Measurements from ENCODE around the gene STAT5B.

Gene STAT5B

GRCh38 chr17:42289611-42290181, 13.5 kb upstream of the STAT5B start:
- WGBS (ENCODE audit: extremely low coverage, insufficient coverage, insufficient read length) = no CpG with 5 or more reads among the region's 9 CpGs

GRCh38 chr17:42288803-42289610, 12.8 kb upstream of the STAT5B start:
- H3K79me2 ChIP-seq (ENCODE audit: control insufficient read depth, insufficient read depth, low read length, poor library complexity) = no peaks in the 10 kb centered on the region
- no CpG with 5 or more reads among the region's 44 CpGs for WGBS (ENCODE audit: extremely low coverage, insufficient coverage, insufficient read length)
- H3K23ac ChIP-seq (ENCODE audit: low read length) = no peak overlapping the region
- no peaks in the 10 kb centered on the region for H3K79me1 ChIP-seq (ENCODE audit: low read length)
- H3K4me3 ChIP-seq (ENCODE audit: low read depth, low read length) = no peak overlapping the region
- H2AK5ac ChIP-seq (ENCODE audit: low read length) = no peak overlapping the region
- H3K9me3 ChIP-seq (ENCODE audit: insufficient read depth, low read depth, low read length) = peaks cover 1% of the 10 kb centered on the region
- H3K27me3 ChIP-seq (ENCODE audit: insufficient read depth, low read length) = peaks cover 17% of the 10 kb centered on the region
- H2BK12ac ChIP-seq (ENCODE audit: low read length) = no peak overlapping the region
- H3K14ac ChIP-seq (ENCODE audit: low read length) = no peak overlapping the region
- H3K4ac ChIP-seq (ENCODE audit: low read depth, low read length) = no peak overlapping the region
- H4K8ac ChIP-seq (ENCODE audit: low read depth, low read length) = peak overlapping the region; percentile 11
- peak overlapping the region; percentile 79 for H3K4me2 ChIP-seq (ENCODE audit: low read length)
- H4K91ac ChIP-seq (ENCODE audit: low read depth, low read length) = no peak overlapping the region
- H2BK120ac ChIP-seq (ENCODE audit: insufficient read depth, low read length, poor library complexity) = no peak overlapping the region
- no peak for DNase-seq
- no peak overlapping the region for H2BK5ac ChIP-seq (ENCODE audit: low read depth, low read length, poor library complexity)
- H3K36me3 ChIP-seq (ENCODE audit: control insufficient read depth in 1 of 2, insufficient read depth in 2 of 2, low read length in 2 of 2) = no peaks in the 10 kb centered on the region
- H3K27ac ChIP-seq (ENCODE audit: low read depth, low read length) = no peak overlapping the region
- no peak overlapping the region for H3K9ac ChIP-seq (ENCODE audit: low read length)
- H2AFZ ChIP-seq (ENCODE audit: insufficient read depth, low read length, poor library complexity) = no peak overlapping the region
- no peak overlapping the region for H3K18ac ChIP-seq (ENCODE audit: low read length)
- no peak overlapping the region for H4K12ac ChIP-seq (ENCODE audit: low read depth, low read length)
- peaks cover 3 to 4% of the 10 kb centered on the region in 2 experiments for H3K4me1 ChIP-seq (ENCODE audit: control insufficient read depth in 1 of 2, insufficient read depth in 2 of 2, low read length in 2 of 2)

More at GRCh38 chr17:42289611-42290181, 13.5 kb upstream of the STAT5B start:
- no peak overlapping the region for H2AK5ac ChIP-seq (ENCODE audit: low read length)
- H3K4ac ChIP-seq (ENCODE audit: low read depth, low read length) = no peak overlapping the region
- no peak overlapping the region for H2BK120ac ChIP-seq (ENCODE audit: insufficient read depth, low read length, poor library complexity)
- H3K18ac ChIP-seq (ENCODE audit: low read length) = no peak overlapping the region
- H3K79me1 ChIP-seq (ENCODE audit: low read length) = no peaks in the 10 kb centered on the region
- DNase-seq = no peak
- H3K9me3 ChIP-seq (ENCODE audit: insufficient read depth, low read depth, low read length) = peaks cover 1% of the 10 kb centered on the region
- H3K9ac ChIP-seq (ENCODE audit: low read length) = no peak overlapping the region
- no peak overlapping the region for H3K4me2 ChIP-seq (ENCODE audit: low read length)
- H2BK12ac ChIP-seq (ENCODE audit: low read length) = no peak overlapping the region
- H4K8ac ChIP-seq (ENCODE audit: low read depth, low read length) = no peak overlapping the region
- H2BK5ac ChIP-seq (ENCODE audit: low read depth, low read length, poor library complexity) = no peak overlapping the region
- no peak overlapping the region for H4K12ac ChIP-seq (ENCODE audit: low read depth, low read length)
- no peak overlapping the region for H3K23ac ChIP-seq (ENCODE audit: low read length)
- no peak overlapping the region for H3K14ac ChIP-seq (ENCODE audit: low read length)
- no peak overlapping the region for H3K4me3 ChIP-seq (ENCODE audit: low read depth, low read length)
- no peaks in the 10 kb centered on the region for H3K36me3 ChIP-seq (ENCODE audit: control insufficient read depth in 1 of 2, insufficient read depth in 2 of 2, low read length in 2 of 2)
- H3K27me3 ChIP-seq (ENCODE audit: insufficient read depth, low read length) = peaks cover 17% of the 10 kb centered on the region
- no peaks in the 10 kb centered on the region for H3K79me2 ChIP-seq (ENCODE audit: control insufficient read depth, insufficient read depth, low read length, poor library complexity)
- H3K4me1 ChIP-seq (ENCODE audit: control insufficient read depth in 1 of 2, insufficient read depth in 2 of 2, low read length in 2 of 2) = peaks cover 5 to 7% of the 10 kb centered on the region in 2 experiments
- H4K91ac ChIP-seq (ENCODE audit: low read depth, low read length) = no peak overlapping the region
- H3K27ac ChIP-seq (ENCODE audit: low read depth, low read length) = no peak overlapping the region
- H2AFZ ChIP-seq (ENCODE audit: insufficient read depth, low read length, poor library complexity) = no peak overlapping the region

- Histone ChIP-seq H2AK5ac (ENCODE audit: low read length) (no peak within 1 kb of the TSS), H4K12ac (ENCODE audit: low read depth, low read length) (peak within 1 kb of the TSS; percentile 59), H4K91ac (ENCODE audit: low read depth, low read length) (peak within 1 kb of the TSS; percentile 58), H3K79me1 (ENCODE audit: low read length) (no peaks in the 10 kb centered on the region), H2BK120ac (ENCODE audit: insufficient read depth, low read length, poor library complexity) (peak within 1 kb of the TSS; percentile 54), H3K4me2 (ENCODE audit: low read length) (peak within 1 kb of the TSS; percentile 79), H3K36me3 (ENCODE audit: control insufficient read depth in 1 of 2, insufficient read depth in 2 of 2, low read length in 2 of 2) (no peaks in the 10 kb centered on the region), H3K18ac (ENCODE audit: low read length) (peak within 1 kb of the TSS; percentile 59), H3K4me1 (ENCODE audit: control insufficient read depth in 1 of 2, insufficient read depth in 2 of 2, low read length in 2 of 2) (peaks cover 3 to 4% of the 10 kb centered on the region in 2 experiments), H3K79me2 (ENCODE audit: control insufficient read depth, insufficient read depth, low read length, poor library complexity) (no peaks in the 10 kb centered on the region), H3K27me3 (ENCODE audit: insufficient read depth, low read length) (peaks cover 17% of the 10 kb centered on the region), H3K14ac (ENCODE audit: low read length) (peak within 1 kb of the TSS; percentile 15), H2BK12ac (ENCODE audit: low read length) (peak within 1 kb of the TSS; percentile 45), H3K23ac (ENCODE audit: low read length) (no peak within 1 kb of the TSS), H3K9me3 (ENCODE audit: insufficient read depth, low read depth, low read length) (peaks cover 1% of the 10 kb centered on the region), H3K4me3 (ENCODE audit: low read depth, low read length) (peak within 1 kb of the TSS; percentile 65), H4K8ac (ENCODE audit: low read depth, low read length) (peak within 1 kb of the TSS; percentile 82), H3K4ac (ENCODE audit: low read depth, low read length) (no peak within 1 kb of the TSS), H2BK5ac (ENCODE audit: low read depth, low read length, poor library complexity) (no peak within 1 kb of the TSS), H3K27ac (ENCODE audit: low read depth, low read length) (no peak within 1 kb of the TSS), H2AFZ (ENCODE audit: insufficient read depth, low read length, poor library complexity) (peak within 1 kb of the TSS; percentile 83), H3K9ac (ENCODE audit: low read length) (no peak within 1 kb of the TSS)
- peak; percentile 61 to 70 for DNase-seq
- WGBS (ENCODE audit: extremely low coverage, insufficient coverage, insufficient read length) = no CpG with 5 or more reads among the region's 88 CpGs
Measured at GRCh38 chr17:42287977-42288802, 12.0 kb upstream of the STAT5B start, which contains the start of gene STAT5A. TSS of gene STAT5A (plus strand) at chr17:42288498. CDS start at chr17:42289412, 914 bp downstream.

GRCh38 chr17:42287305-42287976, 11.2 kb upstream of the STAT5B start:
- no peak overlapping the region for H4K12ac ChIP-seq (ENCODE audit: low read depth, low read length)
- H2AK5ac ChIP-seq (ENCODE audit: low read length) = no peak overlapping the region
- no peak overlapping the region for H2BK5ac ChIP-seq (ENCODE audit: low read depth, low read length, poor library complexity)

More at GRCh38 chr17:42287305-42287976, 11.2 kb upstream of the STAT5B start:
- peak overlapping the region; percentile 79 for H3K4me2 ChIP-seq (ENCODE audit: low read length)
- H2BK120ac ChIP-seq (ENCODE audit: insufficient read depth, low read length, poor library complexity) = no peak overlapping the region
- no peak overlapping the region for H3K4me3 ChIP-seq (ENCODE audit: low read depth, low read length)
- H2AFZ ChIP-seq (ENCODE audit: insufficient read depth, low read length, poor library complexity) = peak overlapping the region; percentile 83
- no peak overlapping the region for H3K9ac ChIP-seq (ENCODE audit: low read length)
- H3K4me1 ChIP-seq (ENCODE audit: control insufficient read depth in 1 of 2, insufficient read depth in 2 of 2, low read length in 2 of 2) = peaks cover 3 to 4% of the 10 kb centered on the region in 2 experiments
- no peak overlapping the region for H3K27ac ChIP-seq (ENCODE audit: low read depth, low read length)
- no peak overlapping the region for H2BK12ac ChIP-seq (ENCODE audit: low read length)
- WGBS (ENCODE audit: extremely low coverage, insufficient coverage, insufficient read length) = no CpG with 5 or more reads among the region's 14 CpGs
- no peak overlapping the region for H4K91ac ChIP-seq (ENCODE audit: low read depth, low read length)
- no peaks in the 10 kb centered on the region for H3K79me1 ChIP-seq (ENCODE audit: low read length)
- no peak for DNase-seq
- H4K8ac ChIP-seq (ENCODE audit: low read depth, low read length) = peak overlapping the region; percentile 82
- no peaks in the 10 kb centered on the region for H3K79me2 ChIP-seq (ENCODE audit: control insufficient read depth, insufficient read depth, low read length, poor library complexity)
- H3K36me3 ChIP-seq (ENCODE audit: control insufficient read depth in 1 of 2, insufficient read depth in 2 of 2, low read length in 2 of 2) = no peaks in the 10 kb centered on the region
- peaks cover 17% of the 10 kb centered on the region for H3K27me3 ChIP-seq (ENCODE audit: insufficient read depth, low read length)
- H3K18ac ChIP-seq (ENCODE audit: low read length) = no peak overlapping the region
- no peak overlapping the region for H3K14ac ChIP-seq (ENCODE audit: low read length)
- H3K23ac ChIP-seq (ENCODE audit: low read length) = no peak overlapping the region
- peaks cover 1% of the 10 kb centered on the region for H3K9me3 ChIP-seq (ENCODE audit: insufficient read depth, low read depth, low read length)
- no peak overlapping the region for H3K4ac ChIP-seq (ENCODE audit: low read depth, low read length)
